HUES6 (cell line): ENCODE measurements around the gene LRIG1.

Experiments used
- H3K27ac ChIP-seq: 2 replicates; pipeline ENCODE4 v1.7.0; 2013; ENCODE audit warnings: low read depth, mild to moderate bottlenecking, low read length, inconsistent platforms
- H3K27me3 ChIP-seq: 2 replicates; pipeline ENCODE4 v1.6.1; 2013; ENCODE audit warnings: low read length; ENCODE audit not compliant: control insufficient read depth, insufficient read depth
- H3K36me3 ChIP-seq: 2 replicates; pipeline ENCODE4 v1.6.1; 2013; ENCODE audit warnings: low read length; ENCODE audit not compliant: control insufficient read depth, insufficient read depth
- H3K4me1 ChIP-seq: 2 replicates; pipeline ENCODE4 v1.6.1; 2013; ENCODE audit warnings: low read length; ENCODE audit not compliant: control insufficient read depth, insufficient read depth
- H3K4me3 ChIP-seq: 2 replicates; pipeline ENCODE4 v1.5.1; 2013; ENCODE audit warnings: low read depth, low read length
- H3K9ac ChIP-seq: one replicate; pipeline ENCODE4 v1.6.1; 2013; ENCODE audit warnings: mild to moderate bottlenecking, low read length
- H3K9me3 ChIP-seq: 2 replicates; pipeline ENCODE4 v1.6.1; 2013; ENCODE audit warnings: low read depth, low read length; ENCODE audit not compliant: control insufficient read depth, insufficient read depth

The LRIG1 gene

DNA sequence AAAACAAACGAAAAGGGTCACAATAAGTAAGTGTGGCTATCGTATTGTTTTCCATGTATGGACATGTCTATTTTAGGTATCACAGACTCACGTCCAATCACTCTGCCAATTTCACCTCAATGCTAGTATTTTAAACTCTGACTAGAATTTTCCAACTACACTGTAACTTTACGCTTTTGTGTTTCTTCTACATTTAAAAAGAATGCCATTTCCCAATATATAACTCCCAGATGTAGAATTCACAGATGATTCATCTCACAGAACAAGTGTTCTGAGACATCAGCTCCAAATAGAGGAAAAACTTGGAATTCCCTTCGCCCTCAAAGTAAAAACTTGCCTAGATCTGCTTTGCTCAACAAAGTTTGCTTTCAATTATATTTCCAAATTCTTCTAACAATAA, 14.2 kb downstream of the LRIG1 start:
- Histone ChIP-seq H3K27me3 (no peaks in the 10 kb centered on the region), H3K4me3 (no peak overlapping the region), H3K36me3 (no peaks in the 10 kb centered on the region), H3K27ac (no peak overlapping the region), H3K4me1 (peaks cover 76% of the 10 kb centered on the region), H3K9me3 (no peaks in the 10 kb centered on the region), H3K9ac (no peak overlapping the region)

DNA sequence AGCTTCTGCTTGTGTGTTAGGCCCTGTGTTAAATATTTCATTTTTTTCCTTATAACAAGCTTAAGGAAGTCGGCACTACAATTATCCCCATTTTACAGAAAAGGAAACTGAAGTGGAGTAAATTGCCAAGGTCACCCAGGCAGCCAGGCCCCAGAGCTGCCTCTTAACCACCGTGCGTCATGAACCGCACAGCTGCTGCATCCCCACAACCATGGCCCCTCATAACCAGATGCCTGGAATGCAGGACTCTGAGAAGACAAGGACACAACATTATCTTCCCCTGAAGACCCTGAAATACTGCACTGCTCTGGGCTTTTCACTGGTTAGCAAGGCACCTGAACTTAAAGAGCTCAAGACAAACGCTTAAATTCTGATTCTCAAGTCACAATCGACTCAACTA, 14.6 kb downstream of the LRIG1 start:
- H3K27me3 ChIP-seq: no peaks in the 10 kb centered on the region
- no peak overlapping the region for H3K4me3 ChIP-seq
- H3K9ac ChIP-seq: no peak overlapping the region
- no peak overlapping the region for H3K27ac ChIP-seq
- H3K9me3 ChIP-seq: no peaks in the 10 kb centered on the region
- H3K4me1 ChIP-seq: peaks cover 76% of the 10 kb centered on the region
- H3K36me3 ChIP-seq: no peaks in the 10 kb centered on the region

DNA sequence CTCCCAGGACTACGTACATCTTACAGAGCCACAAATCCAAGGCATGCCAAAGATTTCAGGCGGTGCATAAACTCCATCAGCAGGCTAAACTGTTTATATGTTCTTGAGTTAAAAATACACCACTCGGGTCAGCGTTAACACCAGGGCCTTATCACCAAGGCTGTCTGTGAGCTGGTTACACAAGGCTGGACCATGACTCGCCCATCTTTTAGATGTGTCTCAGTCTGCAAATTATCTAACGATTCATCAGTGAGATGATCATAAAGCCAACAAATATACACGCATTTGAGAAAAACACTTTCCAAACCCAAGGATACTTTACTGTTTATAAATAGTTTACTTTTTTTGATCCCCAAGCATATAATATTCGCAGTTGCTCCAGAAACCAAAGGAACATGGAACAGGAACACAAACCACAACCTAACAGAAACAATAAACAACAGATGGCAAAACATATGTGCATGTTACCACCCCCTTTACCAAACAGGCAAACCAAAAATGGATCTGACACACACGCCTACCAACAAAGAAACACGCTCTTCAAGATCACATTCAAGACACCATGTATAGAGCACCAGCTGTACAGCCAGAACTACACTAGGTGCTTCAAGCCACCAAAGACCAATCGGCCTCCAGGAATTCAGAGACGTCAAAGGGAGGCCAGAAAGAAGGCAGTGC, 15.4 kb downstream of the LRIG1 start:
- Histone ChIP-seq H3K36me3 (no peaks in the 10 kb centered on the region), H3K9ac (no peak overlapping the region), H3K27me3 (no peaks in the 10 kb centered on the region), H3K9me3 (no peaks in the 10 kb centered on the region), H3K4me1 (peaks cover 76% of the 10 kb centered on the region), H3K27ac (no peak overlapping the region), H3K4me3 (no peak overlapping the region)

DNA sequence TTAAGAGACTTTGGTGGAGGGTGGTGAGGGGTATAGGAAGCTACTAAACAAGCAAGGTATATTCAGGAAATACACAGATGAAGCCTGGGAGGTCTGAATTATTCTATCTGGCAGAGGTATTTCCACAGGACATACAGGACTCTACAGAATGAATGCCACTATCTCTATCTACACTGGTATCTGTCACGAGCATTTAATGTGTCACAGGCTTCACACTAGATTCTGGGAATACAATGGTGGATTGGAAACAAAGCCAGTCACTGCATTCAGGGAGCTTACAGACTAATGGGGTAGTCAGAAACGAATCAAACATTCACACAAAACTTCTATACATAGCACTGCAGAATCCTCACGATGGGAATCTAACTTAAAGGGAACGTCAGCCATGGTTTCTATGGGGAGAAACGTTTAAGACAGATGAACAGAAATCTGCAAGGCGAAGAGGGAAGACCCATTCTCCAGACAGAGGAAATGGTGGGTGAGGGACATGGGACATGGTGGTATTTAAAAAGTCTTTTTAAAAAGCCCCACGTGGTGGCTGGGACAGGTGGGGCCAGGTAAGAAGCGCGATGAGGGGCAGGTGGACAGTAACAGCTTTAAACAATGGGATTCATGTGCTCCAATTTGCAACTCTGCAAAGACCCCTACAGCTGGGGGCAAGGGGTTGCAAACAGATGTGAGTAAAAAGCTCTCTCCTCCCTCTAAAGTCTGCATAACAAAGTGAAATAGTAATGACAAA, 16.5 kb downstream of the LRIG1 start:
- no peak overlapping the region for H3K9ac ChIP-seq
- H3K27me3 ChIP-seq: no peaks in the 10 kb centered on the region
- no peaks in the 10 kb centered on the region for H3K36me3 ChIP-seq
- H3K4me1 ChIP-seq: peaks cover 80% of the 10 kb centered on the region
- no peaks in the 10 kb centered on the region for H3K9me3 ChIP-seq
- H3K4me3 ChIP-seq: no peak overlapping the region
- no peak overlapping the region for H3K27ac ChIP-seq

DNA sequence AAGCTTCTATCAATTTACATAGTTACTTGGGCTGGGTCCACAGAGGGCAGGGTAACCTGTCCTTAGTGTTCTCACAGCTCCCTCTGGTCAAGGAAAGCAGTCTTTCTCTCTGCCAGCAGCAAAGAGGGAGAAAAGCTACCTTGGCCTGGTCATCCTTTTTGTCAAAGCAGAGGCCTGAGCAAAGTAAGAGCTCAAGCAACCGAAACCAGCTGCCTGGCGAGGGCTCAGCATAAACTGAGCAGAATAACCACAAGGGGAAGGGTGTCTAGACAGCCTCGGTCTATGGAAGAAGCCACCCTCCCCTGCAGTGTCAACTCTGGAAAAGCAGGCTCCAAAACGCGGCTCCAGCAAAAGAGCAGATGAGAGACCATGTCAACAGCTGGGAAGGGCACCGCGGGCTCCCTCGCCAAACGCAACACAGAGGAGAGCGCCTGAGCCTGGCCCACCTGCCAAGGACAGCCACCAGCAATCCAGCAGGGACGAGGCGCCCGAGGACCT, 17.4 kb downstream of the LRIG1 start:
- Histone ChIP-seq H3K4me3 (no peak overlapping the region), H3K27ac (no peak overlapping the region), H3K4me1 (peaks cover 85% of the 10 kb centered on the region), H3K9ac (no peak overlapping the region), H3K9me3 (no peaks in the 10 kb centered on the region), H3K27me3 (no peaks in the 10 kb centered on the region), H3K36me3 (no peaks in the 10 kb centered on the region)

DNA sequence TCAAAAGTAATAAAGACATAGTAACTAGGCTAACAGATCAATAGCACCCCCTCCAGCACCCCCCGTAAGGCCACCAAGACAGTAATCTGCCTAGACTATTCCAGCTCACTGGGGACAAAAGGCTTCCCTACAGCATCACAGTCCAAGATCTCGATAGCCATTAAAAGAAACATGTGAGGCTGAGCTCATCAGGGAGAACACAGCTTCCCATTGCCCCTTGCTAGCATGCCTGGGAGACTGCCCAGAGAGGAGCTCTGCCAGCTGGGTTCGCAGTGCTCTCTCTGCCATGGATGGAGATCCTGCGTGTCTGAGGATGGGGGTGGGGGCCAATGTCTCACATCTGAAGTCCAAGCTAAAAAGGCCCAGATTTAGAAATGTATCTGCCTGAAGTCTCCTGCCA, 17.8 kb downstream of the LRIG1 start:
- H3K4me3 ChIP-seq: no peak overlapping the region
- no peaks in the 10 kb centered on the region for H3K36me3 ChIP-seq
- H3K9me3 ChIP-seq: no peaks in the 10 kb centered on the region
- H3K9ac ChIP-seq: no peak overlapping the region
- H3K27me3 ChIP-seq: no peaks in the 10 kb centered on the region
- H3K4me1 ChIP-seq: peaks cover 90% of the 10 kb centered on the region
- no peak overlapping the region for H3K27ac ChIP-seq

DNA sequence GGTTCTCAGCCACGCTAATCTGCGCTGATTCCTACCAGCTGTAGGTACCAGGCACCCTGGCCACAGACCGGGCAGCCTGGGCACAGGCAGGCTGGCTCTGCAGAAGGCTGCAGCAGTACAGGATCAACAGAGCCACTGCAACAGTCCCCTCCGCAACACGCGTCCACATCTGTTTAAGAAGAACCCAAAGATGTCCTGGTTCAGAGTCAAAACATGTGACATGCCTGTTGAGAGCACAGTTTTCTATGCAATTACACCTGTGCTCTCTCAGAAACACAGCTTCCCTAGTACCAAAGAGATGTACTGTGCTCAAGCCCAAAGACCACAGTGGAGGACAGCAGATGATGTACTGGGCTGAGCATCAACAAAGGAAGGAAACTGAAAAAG, 18.8 kb downstream of the LRIG1 start:
- Histone ChIP-seq H3K4me3 (no peak overlapping the region), H3K36me3 (no peaks in the 10 kb centered on the region), H3K27ac (no peak overlapping the region), H3K9ac (no peak overlapping the region), H3K27me3 (no peaks in the 10 kb centered on the region), H3K4me1 (peaks cover 91% of the 10 kb centered on the region), H3K9me3 (no peaks in the 10 kb centered on the region)

DNA sequence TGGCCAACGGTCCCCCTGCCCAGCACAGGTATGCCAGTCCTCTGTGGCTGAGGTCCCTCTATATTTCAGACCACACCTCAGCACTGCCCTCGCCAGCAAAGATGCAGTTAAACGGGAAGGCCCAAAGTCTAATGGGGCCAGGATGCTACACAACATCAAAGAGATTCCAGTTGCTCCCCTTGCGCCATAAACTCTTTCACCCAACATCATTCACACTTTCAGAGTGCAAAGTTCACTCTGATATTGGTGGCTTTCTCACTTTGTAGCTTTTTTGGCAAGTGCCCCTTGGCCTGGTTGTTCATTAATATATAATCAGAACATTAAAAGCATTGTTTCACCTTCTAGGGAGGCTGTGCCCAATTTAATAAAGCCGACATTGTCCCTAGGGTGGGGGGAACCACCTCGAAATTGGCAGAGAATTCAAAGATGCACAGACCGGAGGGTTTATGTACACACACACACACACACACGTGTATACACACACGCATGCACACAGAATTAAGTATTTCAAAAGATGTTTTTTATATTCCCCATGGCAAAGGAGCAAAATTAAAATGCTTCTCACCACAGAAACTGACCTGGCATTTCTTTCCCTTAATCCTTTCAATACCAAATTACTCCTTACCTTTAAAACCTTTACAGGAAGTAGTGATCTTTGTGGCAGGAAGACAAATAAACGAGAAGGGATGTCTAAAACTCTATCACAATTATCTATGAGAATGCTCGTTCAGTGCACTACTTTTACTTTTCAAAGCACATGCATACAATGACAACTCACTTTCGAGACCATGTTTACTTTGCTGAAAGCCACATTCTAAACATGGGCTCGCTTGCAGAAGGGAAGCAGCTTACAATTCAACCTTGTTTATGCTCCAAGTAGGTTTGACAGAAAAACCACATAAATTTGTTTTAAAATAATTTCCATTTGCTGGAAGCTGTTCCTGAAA, 19.5 kb downstream of the LRIG1 start:
- Histone ChIP-seq H3K9ac (no peak overlapping the region), H3K27ac (no peak overlapping the region), H3K9me3 (no peaks in the 10 kb centered on the region), H3K4me1 (peaks cover 92% of the 10 kb centered on the region), H3K4me3 (no peak overlapping the region), H3K27me3 (no peaks in the 10 kb centered on the region), H3K36me3 (no peaks in the 10 kb centered on the region)

DNA sequence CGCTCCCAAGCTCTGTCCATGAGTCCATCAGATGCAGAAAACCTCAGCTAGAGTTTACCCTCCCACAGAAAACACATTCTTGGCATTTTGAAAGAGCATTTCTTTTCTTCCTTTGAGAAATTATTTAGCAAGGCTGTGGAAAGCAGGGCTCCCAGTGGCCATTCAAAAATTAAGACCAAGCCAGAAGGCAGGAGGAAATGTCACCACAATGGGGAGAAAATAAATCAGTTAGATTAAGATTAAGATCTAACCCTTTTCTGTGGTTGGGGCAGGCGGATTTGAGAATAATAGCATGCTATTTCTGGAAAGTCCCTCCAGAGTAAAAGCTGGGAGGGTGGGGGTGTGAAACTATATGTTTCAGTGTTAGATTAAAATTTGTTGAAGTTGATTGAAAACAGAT, 20.2 kb downstream of the LRIG1 start:
- Histone ChIP-seq H3K36me3 (no peaks in the 10 kb centered on the region), H3K4me3 (no peak overlapping the region), H3K9ac (no peak overlapping the region), H3K27ac (no peak overlapping the region), H3K4me1 (peaks cover 94% of the 10 kb centered on the region), H3K9me3 (no peaks in the 10 kb centered on the region), H3K27me3 (no peaks in the 10 kb centered on the region)

DNA sequence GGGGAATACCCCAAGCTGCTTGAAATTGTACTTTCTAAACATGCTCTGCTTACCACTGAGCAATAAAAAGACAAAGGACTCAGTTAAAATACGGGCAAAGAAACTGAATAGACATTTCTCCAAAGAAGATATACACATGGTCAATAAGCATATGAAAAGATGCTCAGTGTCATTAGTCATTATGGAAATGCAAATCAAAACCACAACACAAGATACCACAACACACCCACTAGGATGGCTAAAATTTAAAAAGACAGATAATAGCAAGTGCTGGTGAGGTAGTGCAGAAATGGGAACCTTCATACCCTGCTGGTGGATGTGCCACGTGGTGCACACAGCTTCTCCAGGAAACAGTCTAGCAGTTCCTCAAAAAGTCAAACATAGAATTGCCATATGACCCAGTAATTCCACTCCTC, 21.3 kb downstream of the LRIG1 start:
- Histone ChIP-seq H3K27ac (no peak overlapping the region), H3K4me1 (peaks cover 98% of the 10 kb centered on the region), H3K9ac (no peak overlapping the region), H3K27me3 (no peaks in the 10 kb centered on the region), H3K9me3 (no peaks in the 10 kb centered on the region), H3K36me3 (no peaks in the 10 kb centered on the region), H3K4me3 (no peak overlapping the region)
